Muscle layer of colon (tissue), 2 donors: Measurements from ENCODE around the gene NUDT5.
"Not testable (repeated sequence)": the region's sequence is repeated elsewhere in the genome, so short reads cannot be mapped to it uniquely, and the experiment has no call there.

Experiments
- H3K27ac ChIP-seq: one replicate; pipeline ENCODE4 v1.7.0; 2013; ENCODE audit warnings: low read depth, mild to moderate bottlenecking, low read length, moderate library complexity
- H3K27me3 ChIP-seq, 2 donors: one replicate each; pipeline ENCODE4 v1.7.0; 2013; ENCODE audit warnings: low read length in 2 of 2, mild to moderate bottlenecking in 2 of 2; ENCODE audit not compliant: insufficient read depth in 2 of 2, control insufficient read depth in 1 of 2
- H3K36me3 ChIP-seq: one replicate; pipeline ENCODE4 v1.7.0; 2013; ENCODE audit warnings: mild to moderate bottlenecking, low read length; ENCODE audit not compliant: insufficient read depth
- H3K4me1 ChIP-seq: one replicate; pipeline ENCODE4 v1.7.0; 2013; ENCODE audit warnings: mild to moderate bottlenecking, low read length; ENCODE audit not compliant: insufficient read depth
- H3K4me3 ChIP-seq, 2 donors: one replicate each; pipeline ENCODE4 v1.7.0; 2013; ENCODE audit warnings: low read length in 2 of 2, low read depth in 1 of 2, mild to moderate bottlenecking in 1 of 2, moderate library complexity in 1 of 2
- H3K9ac ChIP-seq: one replicate; pipeline ENCODE4 v1.7.0; 2013; ENCODE audit warnings: low read length
- H3K9me3 ChIP-seq: one replicate; pipeline ENCODE4 v1.7.0; 2013; ENCODE audit warnings: mild to moderate bottlenecking, low read length
- donor health status: abdominal sarcoma.
- donor health status: Adenocarcinoma of cecum.

NUDT5 gene

GRCh38 chr10:12195603-12196506 lies at the start of gene NUDT5, which contains the start of gene CDC123:
NUDT5 (minus strand) TSS chr10:12195891; CDS start chr10:12186291, 9,600 bp downstream.
CDC123 (plus strand) TSS chr10:12196188; CDS start chr10:12196246, 58 bp downstream.
- Histone ChIP-seq H3K4me1 (peaks cover 14% of the 10 kb centered on the region), H3K9ac (peak within 1 kb of the TSS; percentile 96)

GRCh38 chr10:12243864-12244620 lies 48.4 kb upstream of the NUDT5 start:
- Histone ChIP-seq H3K9ac (no peak overlapping the region), H3K4me1 (peaks cover 14% of the 10 kb centered on the region), H3K27me3 (no peaks in the 10 kb centered on the region), H3K27ac (no peak overlapping the region), H3K9me3 (no peaks in the 10 kb centered on the region), H3K4me3 (no peak overlapping the region), H3K36me3 (peaks cover 36% of the 10 kb centered on the region)

More at GRCh38 chr10:12195603-12196506, at the start of gene NUDT5, which contains the start of gene CDC123:
- Histone ChIP-seq H3K36me3 (peaks cover 13% of the 10 kb centered on the region), H3K27me3 (no peaks in the 10 kb centered on the region), H3K27ac (peak within 1 kb of the TSS; percentile 93), H3K4me3 (peak within 1 kb of the TSS; percentile 92 to 99), H3K9me3 (no peaks in the 10 kb centered on the region)

GRCh38 chr10:12241810-12242529 lies 46.3 kb upstream of the NUDT5 start:
- Histone ChIP-seq H3K27me3 (no peaks in the 10 kb centered on the region), H3K9ac (no peak overlapping the region), H3K4me3 (peak overlapping the region in 1 of 2 donors; percentile 17), H3K36me3 (peaks cover 47% of the 10 kb centered on the region), H3K9me3 (no peaks in the 10 kb centered on the region), H3K4me1 (peaks cover 14% of the 10 kb centered on the region), H3K27ac (peak overlapping the region; percentile 59)

- Histone ChIP-seq H3K36me3 (peaks cover 31% of the 10 kb centered on the region), H3K4me1 (peaks cover 31% of the 10 kb centered on the region), H3K4me3 (no peak overlapping the region), H3K27ac (no peak overlapping the region), H3K9me3 (no peaks in the 10 kb centered on the region), H3K9ac (no peak overlapping the region), H3K27me3 (no peaks in the 10 kb centered on the region)
Measured at GRCh38 chr10:12238821-12239220, 43.1 kb upstream of the NUDT5 start.

- H3K9me3 ChIP-seq = no peaks in the 10 kb centered on the region
- no peak overlapping the region for H3K4me3 ChIP-seq
- H3K36me3 ChIP-seq = peaks cover 34% of the 10 kb centered on the region
- no peaks in the 10 kb centered on the region for H3K27me3 ChIP-seq
- H3K4me1 ChIP-seq = peaks cover 31% of the 10 kb centered on the region
- no peak overlapping the region for H3K9ac ChIP-seq
- no peak overlapping the region for H3K27ac ChIP-seq
Measured at GRCh38 chr10:12237265-12238220, 41.9 kb upstream of the NUDT5 start.

- no peak overlapping the region for H3K4me3 ChIP-seq
- peaks cover 17% of the 10 kb centered on the region for H3K4me1 ChIP-seq
- H3K9me3 ChIP-seq = no peaks in the 10 kb centered on the region
- H3K9ac ChIP-seq = no peak overlapping the region
- no peaks in the 10 kb centered on the region for H3K27me3 ChIP-seq
- H3K36me3 ChIP-seq = peaks cover 49% of the 10 kb centered on the region
- peak overlapping the region; percentile 27 for H3K27ac ChIP-seq
Measured at GRCh38 chr10:12235796-12236195, 40.1 kb upstream of the NUDT5 start.

- no peak overlapping the region for H3K9ac ChIP-seq
- H3K9me3 ChIP-seq = no peaks in the 10 kb centered on the region
- peaks cover 46% of the 10 kb centered on the region for H3K36me3 ChIP-seq
- peaks cover 17% of the 10 kb centered on the region for H3K4me1 ChIP-seq
- H3K4me3 ChIP-seq = no peak overlapping the region
- H3K27me3 ChIP-seq = no peaks in the 10 kb centered on the region
- H3K27ac ChIP-seq = peak overlapping the region; percentile 6
Measured at GRCh38 chr10:12235116-12235694, 39.5 kb upstream of the NUDT5 start.

GRCh38 chr10:12234687-12235086 lies 39.0 kb upstream of the NUDT5 start:
- not testable (repeated sequence) for H3K4me3 ChIP-seq, H3K27ac ChIP-seq, H3K9me3 ChIP-seq, H3K27me3 ChIP-seq, H3K9ac ChIP-seq
- peaks cover 46% of the 10 kb centered on the region for H3K36me3 ChIP-seq
- H3K4me1 ChIP-seq = peaks cover 17% of the 10 kb centered on the region

- Histone ChIP-seq H3K9ac (no peak overlapping the region), H3K27ac (no peak overlapping the region), H3K27me3 (no peaks in the 10 kb centered on the region), H3K4me1 (peaks cover 12% of the 10 kb centered on the region), H3K9me3 (no peaks in the 10 kb centered on the region), H3K36me3 (peaks cover 22% of the 10 kb centered on the region), H3K4me3 (no peak overlapping the region)
Measured at GRCh38 chr10:12228851-12229250, 33.2 kb upstream of the NUDT5 start.

GRCh38 chr10:12226438-12226837 lies 30.7 kb upstream of the NUDT5 start:
- not testable (repeated sequence) for H3K9me3 ChIP-seq, H3K27ac ChIP-seq, H3K27me3 ChIP-seq, H3K9ac ChIP-seq, H3K4me3 ChIP-seq, H3K36me3 ChIP-seq
- peaks cover 18% of the 10 kb centered on the region for H3K4me1 ChIP-seq
